MM.1S (cell line): ENCODE results near the gene ABCC8.
"Not testable (repeated sequence)": the region's sequence is repeated elsewhere in the genome, so short reads cannot be mapped to it uniquely, and the experiment has no call there.

Source experiments
- EZH2 ChIP-seq: fragments of 300-600 bp; sonication (generic); optimal IDR thresholded peaks from 2 replicates; pipeline ENCODE3; 2017; ENCODE audit warnings: low read depth, mild to moderate bottlenecking, antibody characterized with exemption, low read length, mixed read lengths
- EZH2phosphoT487 ChIP-seq: fragments of 300-600 bp; sonication (generic); IDR thresholded peaks from 2 replicates; pipeline ENCODE4 v1.6.1; 2018; ENCODE audit warnings: antibody characterized with exemption, low read length
- TF ChIP-seq, protein P1 (sequence below): fragments of 300-600 bp; sonication (generic); IDR thresholded peaks from 2 replicates; pipeline ENCODE4 v1.5.1; 2016; ENCODE audit warnings: antibody characterized with exemption, low read length, mixed read lengths

- TF ChIP-seq, protein P1, sequence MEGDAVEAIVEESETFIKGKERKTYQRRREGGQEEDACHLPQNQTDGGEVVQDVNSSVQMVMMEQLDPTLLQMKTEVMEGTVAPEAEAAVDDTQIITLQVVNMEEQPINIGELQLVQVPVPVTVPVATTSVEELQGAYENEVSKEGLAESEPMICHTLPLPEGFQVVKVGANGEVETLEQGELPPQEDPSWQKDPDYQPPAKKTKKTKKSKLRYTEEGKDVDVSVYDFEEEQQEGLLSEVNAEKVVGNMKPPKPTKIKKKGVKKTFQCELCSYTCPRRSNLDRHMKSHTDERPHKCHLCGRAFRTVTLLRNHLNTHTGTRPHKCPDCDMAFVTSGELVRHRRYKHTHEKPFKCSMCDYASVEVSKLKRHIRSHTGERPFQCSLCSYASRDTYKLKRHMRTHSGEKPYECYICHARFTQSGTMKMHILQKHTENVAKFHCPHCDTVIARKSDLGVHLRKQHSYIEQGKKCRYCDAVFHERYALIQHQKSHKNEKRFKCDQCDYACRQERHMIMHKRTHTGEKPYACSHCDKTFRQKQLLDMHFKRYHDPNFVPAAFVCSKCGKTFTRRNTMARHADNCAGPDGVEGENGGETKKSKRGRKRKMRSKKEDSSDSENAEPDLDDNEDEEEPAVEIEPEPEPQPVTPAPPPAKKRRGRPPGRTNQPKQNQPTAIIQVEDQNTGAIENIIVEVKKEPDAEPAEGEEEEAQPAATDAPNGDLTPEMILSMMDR = not testable (repeated sequence)
- not testable (repeated sequence) for TF ChIP-seq EZH2phosphoT487, EZH2
Measured at GRCh38 chr11:17426233-17426632, 50.4 kb downstream of the ABCC8 start.
